ENCODE measurements around the gene EVI5L.
"Not testable (repeated sequence)": the region's sequence is repeated elsewhere in the genome, so short reads cannot be mapped to it uniquely, and the experiment has no call there.

Gene EVI5L

DNA sequence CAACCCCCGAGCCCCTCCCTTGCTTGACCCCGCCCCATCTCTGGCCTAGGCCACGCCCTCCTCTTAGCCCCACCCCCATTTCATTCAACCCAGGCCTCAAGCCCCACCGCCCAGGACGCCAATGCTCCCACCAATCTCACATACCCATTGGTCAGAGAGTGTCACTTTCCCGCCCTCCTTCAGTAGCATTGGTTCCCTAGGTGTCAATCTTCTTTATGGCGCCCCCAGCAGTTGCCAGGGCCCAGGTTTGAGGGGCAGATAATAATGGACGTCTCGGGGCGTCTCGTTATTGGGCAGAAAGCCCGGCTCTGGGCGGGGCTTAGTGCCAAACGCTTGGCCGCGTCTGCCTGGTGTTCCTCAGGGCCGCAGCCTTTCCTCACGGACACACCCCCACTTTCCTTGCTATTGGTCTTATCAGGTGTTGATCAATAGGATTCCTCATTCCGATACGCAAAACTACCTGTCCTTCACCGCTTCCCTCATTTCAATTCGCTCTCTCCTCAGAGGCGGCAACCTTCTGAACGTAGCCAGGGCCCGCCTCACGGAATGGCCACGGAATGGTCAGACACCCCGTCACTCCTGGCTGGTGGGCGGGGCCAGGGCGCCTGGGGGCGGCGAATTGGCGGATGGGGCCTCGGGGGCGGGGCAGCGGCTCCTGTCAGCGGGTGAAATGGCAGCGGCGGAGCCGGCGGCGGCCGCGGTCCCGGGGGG, at the start of gene EVI5L:
Gene EVI5L (plus strand): TSS at position 658 of the 711 bp plus-strand sequence. CDS start 16,325 bp downstream, outside the sequence.
- DNase-seq (ENCODE audit: low read depth): peak; percentile 100

DNA sequence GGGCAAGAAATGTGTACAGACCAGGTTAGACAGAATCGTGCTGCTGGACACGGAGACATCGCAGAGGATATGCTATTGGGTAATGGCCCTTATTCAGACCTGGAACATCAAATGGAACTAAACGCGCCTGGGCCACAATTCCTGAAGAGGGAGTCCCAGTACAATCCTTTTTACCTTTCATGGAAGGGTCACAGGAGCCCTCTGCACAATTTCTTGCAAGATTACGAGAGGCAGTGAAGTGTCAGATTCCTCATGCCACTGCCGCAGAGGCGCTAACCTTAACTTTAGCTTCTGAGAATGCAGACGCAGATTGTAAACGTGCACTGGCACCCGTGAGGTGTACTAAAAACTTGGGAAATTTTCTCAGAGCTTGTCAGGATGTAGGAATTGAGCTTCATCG, 48.9 kb upstream of the EVI5L start:
- no peak for DNase-seq (ENCODE audit: low read depth)

GRCh38 chr19:7783991-7784423, 46.0 kb upstream of the EVI5L start:
- DNase-seq (ENCODE audit: low read depth): peak; percentile 8

- no peak for DNase-seq (ENCODE audit: low read depth)
Observed at GRCh38 chr19:7784856-7785255, 45.2 kb upstream of the EVI5L start.

DNA sequence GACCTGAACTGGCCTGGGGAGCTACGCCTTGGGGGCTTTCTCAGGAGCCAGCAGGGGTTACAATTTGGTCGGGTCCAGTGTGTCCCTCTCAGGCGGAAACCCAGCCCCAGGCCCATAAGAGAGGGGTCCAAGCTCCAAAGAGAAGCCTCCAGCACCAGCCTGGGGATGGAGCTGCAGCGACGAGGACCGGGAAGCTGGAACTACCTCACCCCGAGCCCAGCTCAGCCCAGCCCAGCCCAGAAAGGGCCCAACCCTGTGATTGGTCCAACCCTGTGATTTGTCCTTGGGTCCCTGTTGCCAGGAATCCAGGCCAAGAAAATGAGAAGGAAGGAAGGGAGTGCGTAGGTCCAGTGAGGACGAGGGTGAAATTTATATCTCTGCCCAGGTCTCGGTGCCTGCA, 42.9 kb upstream of the EVI5L start:
- no peak for DNase-seq (ENCODE audit: low read depth)

DNA sequence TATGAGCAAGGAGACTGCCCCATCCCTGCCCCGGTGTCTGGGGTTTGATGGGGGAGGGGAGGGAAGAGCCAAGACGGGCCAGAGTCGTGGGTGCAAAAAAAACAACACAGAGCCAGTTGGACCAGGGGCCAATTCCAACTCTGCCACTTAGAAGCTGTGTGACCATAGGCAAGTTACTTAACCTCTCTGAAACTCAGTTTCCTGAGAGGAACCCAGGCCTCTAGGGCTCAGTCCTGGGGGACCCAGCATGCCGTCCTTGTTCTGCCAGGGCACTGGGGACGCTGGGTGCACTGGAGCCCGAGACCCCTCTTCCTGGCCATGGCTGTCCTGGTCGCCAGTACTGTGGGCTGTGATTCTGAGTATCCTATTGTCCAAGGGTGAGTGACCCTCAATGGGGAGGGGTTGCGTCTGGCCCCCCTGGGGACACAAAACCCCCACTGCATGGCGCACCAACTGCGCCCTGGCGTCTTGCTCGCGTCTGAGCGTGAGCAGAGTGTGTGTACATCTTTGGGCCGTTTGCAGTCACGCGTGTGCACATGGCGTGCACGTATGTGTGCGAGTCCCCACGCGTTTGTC, 42.3 kb upstream of the EVI5L start:
- no peak for DNase-seq (ENCODE audit: low read depth)

DNA sequence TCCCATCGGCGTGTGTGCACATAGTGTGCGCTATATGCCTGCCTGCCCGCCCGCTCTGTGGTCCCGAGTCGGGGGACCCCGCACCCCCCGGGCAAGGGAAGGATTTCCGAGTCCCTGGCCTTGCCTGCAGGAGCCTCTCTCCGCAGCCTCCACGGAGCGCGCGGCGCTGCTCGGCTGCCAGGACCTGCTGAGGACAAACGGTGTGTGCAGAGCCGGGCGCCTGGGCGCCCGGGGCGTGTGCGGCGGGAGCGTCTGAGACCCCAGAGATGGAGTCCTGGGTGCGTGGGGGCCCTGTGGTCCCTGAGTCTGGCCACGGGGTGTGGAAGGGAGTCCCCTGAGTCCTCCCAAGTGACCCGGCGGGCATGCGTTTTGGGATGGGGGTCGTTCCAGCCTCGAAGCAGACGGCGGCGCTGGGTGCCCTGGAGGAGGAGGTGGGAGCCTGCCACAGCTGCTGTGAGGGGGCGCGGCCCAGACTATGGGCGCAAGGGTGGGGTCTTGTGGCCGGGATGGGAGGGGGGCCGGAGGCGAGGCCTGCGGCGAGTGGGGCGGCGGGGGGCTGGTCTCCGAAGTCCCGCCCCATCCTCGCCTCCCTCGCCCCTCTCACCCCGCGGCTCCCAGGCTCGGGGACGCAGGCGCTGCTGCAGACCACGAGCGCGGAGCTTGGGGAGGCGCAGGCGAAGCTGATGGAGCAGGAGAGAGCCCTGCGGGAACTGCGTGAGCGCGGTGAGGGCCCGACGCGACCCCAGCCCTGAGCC, 41.7 kb upstream of the EVI5L start:
- DNase-seq (ENCODE audit: low read depth): no peak

GRCh38 chr19:7788933-7789323, 41.1 kb upstream of the EVI5L start:
- DNase-seq (ENCODE audit: low read depth): no peak

DNA sequence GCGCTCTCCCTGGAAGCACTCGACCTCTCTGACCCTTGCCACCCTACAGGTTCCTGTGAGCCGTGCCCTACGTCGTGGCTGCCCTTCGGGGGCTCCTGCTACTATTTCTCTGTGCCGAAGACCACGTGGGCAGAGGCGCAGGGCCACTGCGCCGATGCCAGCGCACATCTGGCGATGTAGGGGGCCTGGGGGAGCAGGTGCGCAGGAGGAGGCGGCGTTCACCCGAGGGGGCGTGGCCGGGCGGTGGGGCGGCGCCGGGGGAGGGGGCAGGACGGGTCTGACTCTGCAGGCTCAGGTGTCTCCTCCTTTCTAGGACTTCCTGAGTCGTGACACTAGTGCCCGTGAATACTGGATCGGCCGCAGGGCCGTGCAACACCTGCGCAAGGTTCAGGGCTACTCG, 40.6 kb upstream of the EVI5L start:
- DNase-seq (ENCODE audit: low read depth): no peak

DNA sequence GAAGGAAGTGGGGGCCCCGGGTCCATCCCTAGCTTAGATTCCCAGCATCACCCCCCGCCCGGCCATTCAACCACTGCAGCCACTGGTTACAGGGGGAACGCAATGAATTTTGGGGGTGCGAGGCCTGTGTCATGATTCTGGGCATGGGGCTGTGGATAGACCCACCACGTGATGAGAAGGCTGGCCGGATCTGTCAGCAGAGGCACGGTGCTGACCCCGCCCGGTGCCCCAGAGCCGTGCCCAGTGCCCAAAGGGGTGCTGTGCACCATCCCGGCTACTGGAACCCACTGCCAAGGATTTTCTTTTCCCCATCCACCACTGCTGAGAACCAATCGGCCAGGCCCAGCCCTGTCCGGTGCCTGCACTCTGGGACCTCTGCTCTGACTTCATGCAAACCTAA, 39.6 kb upstream of the EVI5L start:
- DNase-seq (ENCODE audit: low read depth): no peak

DNA sequence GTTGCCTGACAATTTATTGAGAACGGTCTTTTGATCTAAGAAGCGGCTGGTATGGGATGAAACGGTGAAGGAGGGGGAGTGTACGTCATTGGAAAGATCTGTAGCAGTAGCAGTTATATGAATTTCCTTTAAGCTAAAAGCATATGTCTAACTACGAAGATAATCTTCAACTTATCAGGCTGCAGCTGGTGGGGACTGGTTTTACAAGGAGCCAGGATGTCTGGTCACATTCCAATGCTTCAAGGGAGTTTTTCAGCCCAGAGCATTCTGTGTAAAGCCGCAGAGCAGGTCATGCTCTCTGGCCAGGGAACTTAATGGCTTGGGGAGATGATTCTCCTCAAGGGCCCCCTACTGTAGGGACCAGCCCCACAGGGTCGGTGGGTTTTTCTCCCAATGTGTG, 37.7 kb upstream of the EVI5L start:
- no peak for DNase-seq (ENCODE audit: low read depth)

- DNase-seq (ENCODE audit: low read depth): not testable (repeated sequence)
Observed at GRCh38 chr19:7792701-7793100, 37.3 kb upstream of the EVI5L start.

DNA sequence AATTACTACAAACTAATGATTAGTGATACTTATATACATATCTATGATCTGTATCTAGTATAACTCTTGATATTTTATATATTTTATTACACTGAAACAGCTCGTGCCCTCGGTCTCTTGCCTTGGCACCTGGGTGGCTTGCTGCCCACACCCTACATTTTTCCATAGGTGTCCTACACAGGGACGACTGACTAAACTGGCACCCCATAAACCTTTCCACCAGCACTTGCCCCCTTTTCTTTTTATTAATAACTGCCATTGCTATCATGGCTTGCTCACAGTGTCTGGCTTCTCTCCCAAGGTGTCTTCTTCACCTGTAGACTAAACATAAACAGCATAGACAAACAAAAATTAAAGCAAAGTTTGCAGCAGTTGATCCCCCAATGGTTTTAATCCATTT, 36.5 kb upstream of the EVI5L start:
- no peak for DNase-seq (ENCODE audit: low read depth)

GRCh38 chr19:7795555-7796161, 34.4 kb upstream of the EVI5L start:
- no peak for DNase-seq (ENCODE audit: low read depth)

- peak; percentile 69 for DNase-seq (ENCODE audit: low read depth)
Observed at GRCh38 chr19:7799640-7800355, 30.2 kb upstream of the EVI5L start.

DNA sequence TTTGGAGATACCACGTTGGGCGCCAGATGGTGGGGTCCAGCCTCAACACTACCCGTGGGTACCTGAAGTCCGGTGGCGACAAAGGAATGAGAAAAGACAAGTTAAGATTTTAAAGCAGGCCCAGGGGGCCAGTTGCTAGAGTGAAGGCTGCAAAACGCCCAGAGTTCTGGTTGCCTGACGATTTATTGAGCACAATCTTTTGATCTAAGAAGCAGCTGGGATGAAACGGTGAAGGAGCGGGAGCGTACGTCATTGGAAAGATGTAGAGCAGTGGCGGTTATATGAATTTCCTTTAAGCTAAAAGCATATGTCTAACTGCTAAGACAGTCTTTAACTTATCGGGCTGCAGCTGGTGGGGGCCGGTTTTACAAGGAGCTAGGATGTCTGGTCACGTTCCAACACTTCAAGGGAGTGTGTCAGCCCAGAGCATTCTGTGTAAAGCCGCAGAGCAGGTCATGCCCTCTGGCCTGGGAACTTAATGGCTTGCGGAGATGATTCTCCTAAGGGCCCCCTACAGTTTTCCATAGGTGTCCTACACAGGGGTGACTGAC, 28.9 kb upstream of the EVI5L start:
- DNase-seq (ENCODE audit: low read depth): no peak

DNA sequence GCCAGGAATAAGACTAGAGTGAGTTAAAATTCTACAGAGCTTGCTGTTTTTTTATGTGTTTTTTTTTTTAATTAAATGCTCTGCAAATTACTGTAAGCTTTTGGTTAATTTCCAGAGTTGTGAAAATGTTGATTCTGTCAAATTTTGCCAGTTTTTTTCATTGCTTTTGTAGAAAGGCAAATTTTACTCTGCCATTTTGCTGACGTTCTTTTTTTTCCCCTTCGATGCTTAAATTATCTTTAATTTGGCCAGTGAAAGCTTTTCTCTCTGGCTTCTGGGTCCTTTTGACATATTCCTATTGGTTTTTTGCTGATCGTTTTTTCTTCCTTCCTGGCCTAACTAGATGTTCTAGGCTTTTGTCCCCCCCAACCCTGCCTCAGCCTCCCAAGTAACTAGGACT, 23.8 kb upstream of the EVI5L start:
- DNase-seq (ENCODE audit: low read depth): no peak

DNA sequence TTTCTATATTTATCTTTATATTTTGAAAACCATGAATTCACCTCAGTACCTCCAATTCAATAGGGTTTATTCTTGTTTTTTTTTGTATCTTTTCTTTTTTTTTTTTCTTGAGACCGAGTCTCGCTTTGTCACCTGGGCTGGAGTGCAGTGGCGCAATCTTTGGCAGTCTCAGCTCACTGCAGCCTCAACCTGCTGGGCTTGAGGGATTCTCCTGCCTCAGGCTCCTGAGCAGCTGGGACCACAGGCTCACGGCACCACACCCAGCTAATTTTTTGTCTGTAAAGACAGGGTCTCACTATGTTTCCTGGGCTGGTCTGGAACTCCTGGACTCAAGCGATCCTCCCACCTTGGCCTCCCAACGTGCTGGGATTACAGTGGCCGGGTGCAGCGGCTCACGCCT, 23.1 kb upstream of the EVI5L start:
- DNase-seq (ENCODE audit: low read depth): no peak

- no peak for DNase-seq (ENCODE audit: low read depth)
Observed at GRCh38 chr19:7808108-7808507, 21.9 kb upstream of the EVI5L start.

GRCh38 chr19:7811989-7812388, 18.0 kb upstream of the EVI5L start:
- no peak for DNase-seq (ENCODE audit: low read depth)

DNA sequence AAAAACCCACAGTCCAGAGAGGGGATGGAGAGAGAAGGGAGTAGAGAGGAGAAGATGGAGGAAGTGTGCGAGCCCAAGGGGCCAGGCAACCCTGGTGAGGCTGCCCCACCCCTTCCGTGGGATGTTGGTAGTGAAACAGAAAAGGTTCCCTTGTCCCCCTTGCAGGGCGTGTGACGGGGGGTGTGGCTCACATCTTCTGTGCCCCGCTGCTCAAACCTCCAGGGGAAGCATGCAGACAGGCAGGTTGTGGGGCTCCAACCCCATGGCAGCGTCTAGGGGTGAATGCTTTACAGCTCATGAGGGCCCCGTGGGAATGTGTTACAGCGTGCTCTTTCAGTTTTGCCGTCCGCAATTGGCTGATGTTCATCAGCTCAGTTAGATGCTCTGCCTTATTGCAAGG, 14.7 kb upstream of the EVI5L start:
- no peak for DNase-seq (ENCODE audit: low read depth)

DNA sequence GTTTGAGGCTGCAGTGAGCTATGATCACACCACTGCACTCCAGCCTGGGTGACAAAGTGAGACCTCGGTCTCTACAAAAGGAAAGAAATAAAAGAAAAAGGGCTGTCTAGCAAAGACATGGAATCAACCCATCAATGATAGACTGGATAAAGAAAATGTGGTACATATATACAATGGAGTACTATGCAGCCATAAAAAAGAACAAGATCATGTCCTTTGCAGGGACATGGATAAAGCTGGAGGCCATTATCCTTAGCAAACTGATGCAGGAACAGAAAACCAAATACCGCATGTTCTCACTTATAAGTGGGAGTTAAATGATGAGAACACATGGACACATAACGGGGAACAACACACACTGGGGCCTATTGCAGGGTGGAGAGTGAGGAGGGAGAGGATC, 14.0 kb upstream of the EVI5L start:
- not testable (repeated sequence) for DNase-seq (ENCODE audit: low read depth)

Data from fibroblast of the conjunctiva (primary cell).